A549 treated with Hydrocortisone at 1 μM for 4 hours (cell line): Measurements from ENCODE around the gene CPA2. TPM values are rescaled to one million over a fixed set of nuclear protein-coding genes. Genes with fewer than 3 reads are reported as not detected.

Experiments used
- total RNA-seq: library from RNA; stranded (reverse); fragments of 200-300 nt; extraction: Qiagen RNA extraction; gene quantifications from 5 replicates; pipeline ENCODE4 v1.2.3, GENCODE V29; 2022

Gene CPA2
- total RNA-seq: 0.08 to 0.30 TPM (median 0.16 TPM) in 3 of 5 replicates, not detected in the others

DNA sequence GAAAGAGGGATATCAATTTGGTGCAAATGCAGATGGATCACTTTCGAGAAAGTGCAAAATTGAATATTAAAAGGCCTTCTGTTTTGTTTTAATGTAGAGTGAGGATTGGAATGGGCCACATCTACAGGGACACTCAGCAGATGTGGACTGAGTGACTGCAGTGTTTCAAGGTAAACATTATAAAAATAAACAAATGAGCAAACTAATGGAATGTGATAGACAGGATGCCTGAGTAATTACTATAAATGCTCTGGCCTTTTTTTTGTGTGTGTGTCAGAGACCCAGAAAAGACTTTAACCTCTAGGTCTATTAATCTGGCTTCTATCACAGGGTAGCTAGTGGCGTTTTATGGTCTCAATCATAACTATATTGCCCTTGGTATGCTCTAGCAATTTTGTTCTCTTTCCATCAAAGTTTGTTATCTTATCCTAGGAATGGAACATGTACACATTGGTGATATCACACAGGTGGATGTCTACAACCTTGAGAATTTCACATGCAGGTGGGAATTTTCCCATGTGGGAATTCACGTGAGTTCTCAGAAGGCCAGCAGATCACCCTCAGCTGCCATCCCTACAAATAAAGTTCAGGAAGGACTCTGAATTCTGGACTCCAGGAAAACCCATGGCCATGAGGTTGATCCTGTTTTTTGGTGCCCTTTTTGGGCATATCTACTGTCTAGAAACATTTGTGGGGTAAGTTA lies at the start of gene CPA2:
Gene CPA2, plus strand, starts transcription at position 606 of the 703 bp plus-strand sequence. Its CDS starts 19 bp downstream, at position 625.

DNA sequence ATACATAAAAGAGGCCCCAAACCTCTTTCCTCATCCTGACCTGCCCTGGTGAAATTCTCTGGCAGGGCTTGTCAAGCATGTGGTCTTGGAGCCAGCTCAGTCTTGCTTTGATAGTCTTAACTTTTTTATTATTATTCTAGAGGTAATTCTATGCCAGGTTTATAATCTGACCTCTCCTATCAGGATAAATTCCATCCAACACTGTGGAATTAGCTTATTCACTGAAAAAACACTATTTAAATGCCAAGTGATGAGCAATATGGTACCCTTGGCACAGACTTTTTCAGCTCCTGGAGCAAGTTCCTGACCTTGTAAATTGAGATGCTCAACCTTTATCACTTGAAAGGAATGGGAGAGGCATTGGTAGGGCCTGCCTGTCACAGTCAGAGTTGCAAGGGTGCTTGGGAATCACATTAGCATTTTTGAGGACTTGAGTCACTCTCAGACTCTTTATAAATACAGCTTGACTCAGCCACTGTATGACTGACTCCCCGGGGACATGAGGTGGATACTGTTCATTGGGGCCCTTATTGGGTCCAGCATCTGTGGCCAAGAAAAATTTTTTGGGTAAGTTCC lies 26.1 kb downstream of the CPA2 start, which contains the start of gene CPA4:
Gene CPA4, plus strand, starts transcription at position 480 of the 576 bp plus-strand sequence. Its CDS starts 20 bp downstream, at position 500.

Other genes starting within 250 kb of the CPA2 start
- 24.8 to 27.9 TPM (median 26.0 TPM) in 5 replicates for gene ZC3HC1, start 215.5 kb upstream of the CPA2 start, total RNA-seq
- 10.9 to 17.6 TPM (median 14.5 TPM) in 5 replicates for gene KLHDC10, start 196.3 kb upstream of the CPA2 start, total RNA-seq
- gene TMEM209, start 61.5 kb upstream of the CPA2 start, total RNA-seq: 11.2 to 18.8 TPM (median 13.7 TPM) in 5 replicates
- not detected in 5 replicates for gene SSMEM1, start 59.0 kb upstream of the CPA2 start, total RNA-seq
- 3.1 to 8.4 TPM (median 4.1 TPM) in 5 replicates for gene CPA4, start 26.3 kb downstream of the CPA2 start, total RNA-seq
- gene CPA5, start 78.0 kb downstream of the CPA2 start, total RNA-seq: not detected in 5 replicates
- gene CPA1, start 113.6 kb downstream of the CPA2 start, total RNA-seq: not detected in 5 replicates
- gene CEP41, start 174.2 kb downstream of the CPA2 start, total RNA-seq: 11.8 to 13.3 TPM (median 12.6 TPM) in 5 replicates
- 31.0 to 40.3 TPM (median 36.3 TPM) in 5 replicates for gene MEST, start 225.2 kb downstream of the CPA2 start, total RNA-seq